CMK (cell line): Measurements from ENCODE around the gene OR6C75.
"Not testable (repeated sequence)": the region's sequence is repeated elsewhere in the genome, so short reads cannot be mapped to it uniquely, and the experiment has no call there.

Experiments
- DNase-seq: peaks from one replicate; pipeline ENCODE4 v3.0.0-alpha.2; 2010; ENCODE audit warnings: low read depth

OR6C75 gene

DNA sequence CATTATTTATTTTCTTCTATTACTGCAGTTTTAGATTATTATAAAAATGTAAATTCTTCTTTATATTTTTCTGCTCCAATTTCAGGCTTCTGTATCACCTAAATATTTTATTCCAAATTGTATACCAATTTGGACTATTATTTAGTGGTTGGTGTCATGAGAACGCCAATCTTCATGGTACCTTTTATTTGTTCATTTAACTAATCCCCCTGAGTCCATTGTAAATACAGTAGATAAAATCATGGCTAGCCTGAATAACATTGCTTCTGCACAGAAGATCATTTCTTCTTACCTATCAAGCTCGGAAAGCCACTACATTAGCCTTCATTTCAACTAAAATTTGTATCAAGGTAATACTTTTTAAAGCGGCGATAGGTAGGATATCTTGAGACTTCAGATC lies at the start of gene OR6C75:
TSS of gene OR6C75 (plus strand) at position 301 of the 400 bp plus-strand sequence. CDS start 2,136 bp downstream, outside the sequence.
- no peak for DNase-seq

DNA sequence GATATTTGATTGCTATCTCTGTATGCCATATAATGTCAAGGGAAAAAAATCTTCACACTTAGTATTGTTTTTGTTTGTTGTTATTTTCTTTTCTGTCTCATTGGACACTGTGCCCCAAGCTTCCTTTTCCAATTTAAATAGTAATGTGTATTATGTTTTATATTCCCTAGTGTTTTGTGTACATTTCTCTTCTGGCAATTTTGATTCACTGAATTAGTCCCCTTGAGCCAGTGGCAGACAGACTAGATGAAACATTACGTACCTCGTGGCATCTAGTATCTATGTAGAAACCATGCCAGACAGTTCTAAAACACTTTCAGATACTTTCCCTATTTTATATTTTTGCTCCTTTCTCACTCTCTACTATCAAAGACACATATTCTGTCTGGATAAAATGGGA lies 48.7 kb upstream of the OR6C75 start, which contains the start of gene OR6C1:
TSS of gene OR6C1 (plus strand) at position 301 of the 400 bp plus-strand sequence. CDS start 6,257 bp downstream, outside the sequence.
- no peak for DNase-seq

DNA sequence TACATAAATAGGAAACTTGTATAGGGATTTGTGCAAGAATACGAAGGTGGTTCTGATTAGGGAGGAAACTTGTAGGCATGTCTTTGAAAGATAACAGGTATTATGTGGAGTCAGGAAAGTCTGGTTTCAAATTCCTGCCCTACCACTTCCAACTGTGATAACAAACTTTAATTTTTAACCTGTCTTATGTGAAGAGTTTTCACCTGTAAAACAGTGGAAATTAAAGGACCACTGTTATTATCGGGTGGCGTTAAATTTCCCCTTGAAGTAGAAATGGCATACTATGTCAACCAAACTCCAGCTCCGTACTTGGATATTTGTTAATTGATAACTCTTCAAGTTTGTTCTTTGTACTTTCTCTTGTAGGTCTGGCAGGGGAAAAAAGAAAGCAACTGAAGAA lies 42.6 kb upstream of the OR6C75 start:
- no peak for DNase-seq

DNA sequence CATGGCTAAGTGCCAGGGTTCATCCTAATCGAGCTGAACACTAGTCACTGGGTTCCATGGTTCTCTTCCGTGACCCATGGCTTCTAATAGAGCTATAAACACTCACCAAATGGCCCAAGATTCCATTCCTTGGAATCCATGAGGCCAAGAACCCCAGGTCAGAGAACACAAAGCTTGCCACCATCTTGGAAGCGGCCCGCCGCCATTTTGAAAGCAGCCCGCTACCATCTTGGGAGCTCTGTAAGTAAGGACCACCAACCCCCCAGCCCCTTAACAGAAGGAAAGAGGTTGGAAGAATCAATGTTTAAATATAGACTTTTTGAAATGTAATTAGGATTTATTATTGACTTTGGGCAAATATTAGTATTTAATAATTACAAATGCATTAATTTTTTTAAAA lies 37.0 kb upstream of the OR6C75 start:
- DNase-seq: not testable (repeated sequence)

DNA sequence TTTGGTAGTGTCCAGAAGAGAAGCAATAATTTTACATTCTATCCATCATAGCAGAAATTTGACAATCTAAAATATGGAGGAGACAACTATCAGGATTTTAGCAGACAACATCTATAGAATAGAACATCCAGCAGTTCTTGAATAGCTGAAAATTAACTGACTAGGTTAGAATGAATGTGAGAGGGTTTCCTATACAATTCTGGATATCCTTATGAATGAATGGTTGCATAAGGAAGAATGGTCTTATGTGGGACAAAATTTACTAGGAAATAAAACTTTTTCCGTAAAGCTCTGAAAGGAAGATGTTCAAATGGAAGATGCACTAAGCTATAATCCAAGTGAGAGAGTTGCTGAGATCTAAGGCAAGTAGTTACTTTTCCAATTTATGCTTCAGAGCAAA lies 32.3 kb upstream of the OR6C75 start, which contains the start of gene OR6C3:
TSS of gene OR6C3 (plus strand) at position 301 of the 400 bp plus-strand sequence. CDS start 955 bp downstream, outside the sequence.
- DNase-seq: no peak

DNA sequence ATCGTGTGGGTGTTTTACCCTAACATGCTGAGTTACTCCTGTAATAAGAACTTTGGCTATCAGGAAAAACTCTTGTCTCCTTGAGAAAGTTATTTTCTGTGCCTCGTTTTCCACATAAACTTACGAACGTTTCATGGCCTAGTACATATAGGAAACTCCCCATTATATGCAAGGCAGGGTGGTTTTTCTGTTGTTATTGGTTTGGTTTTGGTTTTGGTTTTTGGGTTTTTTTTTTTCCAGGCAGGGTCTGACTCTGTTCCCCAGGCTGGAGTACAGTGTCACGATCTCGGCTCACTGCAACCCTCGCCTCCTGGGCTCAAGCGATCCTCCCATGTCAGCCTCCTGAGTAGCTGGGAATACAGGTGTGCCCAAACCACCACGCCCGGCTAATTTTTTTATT lies 26.8 kb upstream of the OR6C75 start:
- no peak for DNase-seq

DNA sequence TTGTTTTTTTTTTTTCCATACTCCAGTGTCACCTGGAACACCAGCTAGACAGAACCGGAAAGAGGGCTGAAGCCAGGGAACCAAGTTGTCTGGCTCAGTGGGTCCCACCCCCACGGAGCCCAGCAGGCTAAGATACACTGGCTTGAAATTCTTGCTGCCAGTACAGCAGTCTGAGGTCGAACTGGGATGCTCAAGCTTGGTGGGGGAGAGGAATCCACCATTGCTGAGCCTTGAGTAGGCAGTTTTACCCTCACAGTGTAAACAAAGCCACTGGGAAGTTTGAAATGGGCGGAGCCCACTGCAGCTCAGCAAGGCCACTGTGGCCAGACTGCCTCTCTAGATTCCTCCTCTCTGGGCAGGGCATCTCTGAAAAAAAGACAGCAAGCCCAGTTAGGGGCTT lies 7.4 kb upstream of the OR6C75 start:
- not testable (repeated sequence) for DNase-seq

DNA sequence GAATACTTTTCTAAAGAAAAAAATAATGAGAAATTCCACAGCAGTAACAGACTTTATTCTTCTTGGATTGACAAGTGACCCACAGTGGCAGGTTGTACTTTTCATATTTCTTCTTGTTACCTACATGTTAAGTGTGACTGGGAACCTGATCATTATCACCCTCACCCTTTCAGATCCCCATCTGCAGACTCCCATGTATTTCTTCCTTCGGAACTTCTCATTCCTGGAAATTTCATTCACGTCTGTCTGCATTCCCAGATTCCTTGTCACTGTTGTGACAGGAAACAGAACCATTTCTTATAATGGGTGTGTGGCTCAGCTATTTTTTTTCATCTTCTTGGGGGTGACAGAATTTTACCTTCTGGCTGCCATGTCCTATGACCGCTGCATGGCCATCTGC lies 2.3 kb downstream of the OR6C75 start:
- no peak for DNase-seq

DNA sequence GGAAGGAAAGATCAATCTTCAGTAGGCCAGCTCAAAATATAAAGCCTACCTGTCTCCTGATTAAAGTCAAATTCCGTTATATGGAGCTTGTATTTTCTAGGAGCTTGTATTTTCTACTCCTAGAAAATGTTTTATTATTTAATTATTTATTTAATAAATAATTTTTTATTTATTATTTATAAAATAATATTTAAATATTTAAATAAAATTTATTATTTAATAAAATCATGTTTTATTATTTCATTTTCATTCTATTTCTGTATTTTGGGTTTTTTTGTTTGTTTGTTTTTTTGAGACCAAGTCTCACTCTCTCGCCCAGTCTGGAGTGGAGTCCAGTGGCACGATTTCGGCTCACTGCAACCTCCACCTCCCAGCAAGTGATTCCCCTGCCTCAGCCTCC lies 9.7 kb downstream of the OR6C75 start:
- DNase-seq: no peak

DNA sequence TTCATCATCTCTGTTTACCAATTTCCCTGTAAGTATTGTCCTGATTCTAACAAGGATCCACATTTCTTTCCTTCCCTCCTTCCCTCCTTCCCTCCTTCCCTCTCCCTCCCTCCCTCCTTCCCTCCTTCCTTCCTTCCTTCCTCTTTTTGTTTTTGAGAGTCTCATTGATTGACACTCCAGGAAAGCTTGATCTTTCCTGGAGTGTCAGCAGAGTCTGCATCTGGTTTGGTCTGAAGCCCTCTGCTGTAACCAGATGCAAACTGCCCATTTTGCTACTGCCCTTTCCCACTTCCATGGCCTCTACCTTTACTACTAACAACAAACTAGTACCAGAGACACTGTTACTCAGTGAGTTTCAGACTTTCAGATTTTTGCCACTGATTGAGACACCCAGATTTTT lies 23.1 kb downstream of the OR6C75 start:
- DNase-seq: no peak

DNA sequence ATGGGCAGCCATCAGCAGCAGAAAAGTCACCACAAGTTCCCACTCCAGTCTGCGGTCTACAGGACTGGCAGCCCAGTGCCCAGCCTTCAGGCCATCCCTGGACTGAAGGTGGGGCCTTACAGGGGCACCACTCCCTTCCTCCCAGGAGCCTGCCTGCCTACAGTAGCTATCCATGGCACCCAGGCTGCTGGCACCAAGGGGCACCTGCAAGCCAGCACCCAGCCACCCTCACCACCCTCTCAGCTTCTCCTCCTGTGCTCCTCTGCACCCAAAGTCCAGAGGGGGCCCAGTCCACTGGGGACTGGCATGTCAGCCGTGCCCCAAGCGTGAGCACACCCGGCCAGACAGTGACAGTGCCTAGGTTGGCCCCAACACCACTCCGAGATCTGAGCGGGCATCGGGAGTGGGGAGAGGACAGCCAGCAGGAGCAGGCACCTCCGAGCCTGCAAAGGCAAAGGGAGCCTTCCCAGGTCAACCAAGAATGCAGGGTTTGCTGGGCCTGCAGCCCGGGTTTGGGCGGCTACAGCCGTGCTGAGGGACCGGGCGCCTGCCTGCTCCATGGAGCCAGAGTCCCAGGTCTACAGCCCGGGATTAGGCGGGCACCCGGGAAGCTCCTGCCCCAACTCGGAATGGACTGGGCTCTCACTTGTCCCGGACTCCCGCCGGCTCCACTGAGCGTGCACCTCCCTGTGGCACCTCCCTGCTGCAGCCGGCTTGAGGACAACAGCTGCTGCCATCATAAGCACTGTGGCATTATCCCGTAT lies 29.4 kb downstream of the OR6C75 start:
- DNase-seq: no peak

DNA sequence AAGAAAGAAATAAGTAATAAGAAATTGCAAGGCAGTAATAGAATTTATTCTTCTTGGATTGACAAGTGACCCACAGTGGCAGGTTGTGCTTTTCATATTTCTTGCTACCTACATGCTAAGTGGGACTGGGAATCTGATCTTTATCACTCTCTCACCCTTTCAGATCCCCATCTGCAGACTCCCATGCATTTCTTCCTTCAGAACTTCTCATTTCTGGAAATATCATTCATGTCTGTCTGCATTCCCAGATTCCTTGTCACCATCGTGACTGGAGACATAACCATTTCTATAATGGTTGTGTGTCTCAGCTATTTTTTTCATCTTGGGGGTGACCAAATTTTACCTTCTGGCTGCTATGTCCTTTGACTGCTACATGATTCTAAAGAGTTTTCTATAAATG lies 33.6 kb downstream of the OR6C75 start:
- DNase-seq: no peak

DNA sequence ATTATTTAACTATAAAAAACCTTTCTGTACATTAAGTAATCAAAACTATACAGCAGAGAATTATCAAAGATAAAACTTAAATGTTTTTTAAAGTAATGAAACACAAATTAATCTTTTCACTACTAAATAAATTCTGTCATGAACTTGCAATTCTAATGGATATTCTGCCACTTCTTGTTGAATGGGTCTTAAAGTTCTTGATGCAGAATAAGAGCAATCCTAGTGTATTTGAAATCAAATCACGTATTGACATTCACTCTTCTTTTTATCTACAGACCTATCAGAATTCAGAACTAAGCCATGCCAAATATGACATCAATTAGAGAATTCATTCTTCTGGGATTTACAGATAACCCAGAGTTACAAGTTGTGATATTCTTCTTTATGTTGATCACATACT lies 37.5 kb downstream of the OR6C75 start, which contains the start of gene OR6C65:
TSS of gene OR6C65 (plus strand) at position 301 of the 400 bp plus-strand sequence. CDS start at position 301, 0 bp downstream.
- DNase-seq: no peak

DNA sequence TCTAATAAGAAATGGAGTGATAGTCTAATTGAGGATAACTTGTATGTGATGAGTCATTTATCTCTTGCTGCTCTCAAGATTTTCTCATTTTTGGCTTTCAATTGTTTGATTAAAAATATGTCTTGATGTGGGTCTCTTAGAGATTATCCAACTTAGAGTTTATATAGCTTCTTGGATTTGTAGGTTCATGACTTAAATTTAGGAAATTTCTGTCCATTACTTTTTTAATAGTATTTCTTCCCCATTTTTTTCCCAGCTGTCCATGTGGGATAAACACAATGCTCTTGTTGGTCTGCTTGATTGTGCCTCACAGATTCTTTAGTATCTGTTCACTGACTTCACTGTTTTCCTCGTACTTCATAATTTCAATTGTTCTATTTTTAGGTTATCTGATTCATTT lies 45.1 kb downstream of the OR6C75 start:
- DNase-seq: no peak

DNA sequence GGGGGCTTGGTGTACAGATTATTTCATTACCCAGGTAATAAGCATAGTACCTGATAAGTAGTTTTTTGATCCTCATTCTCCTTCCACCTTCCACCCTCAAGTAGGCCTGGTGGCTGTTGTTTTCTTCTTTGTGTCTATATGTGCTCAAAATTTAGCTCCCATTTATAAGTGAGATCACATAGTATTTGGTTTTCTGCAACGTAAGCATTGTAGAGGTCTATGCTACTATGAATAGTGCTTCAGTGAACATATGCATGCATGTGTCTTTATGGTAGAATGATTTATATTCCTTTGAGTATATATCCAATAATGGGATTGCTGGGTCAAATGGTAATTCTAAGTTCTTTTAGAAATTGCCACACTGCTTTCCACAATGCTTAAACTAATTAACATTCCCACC lies 46.4 kb downstream of the OR6C75 start:
- DNase-seq: not testable (repeated sequence)

DNA sequence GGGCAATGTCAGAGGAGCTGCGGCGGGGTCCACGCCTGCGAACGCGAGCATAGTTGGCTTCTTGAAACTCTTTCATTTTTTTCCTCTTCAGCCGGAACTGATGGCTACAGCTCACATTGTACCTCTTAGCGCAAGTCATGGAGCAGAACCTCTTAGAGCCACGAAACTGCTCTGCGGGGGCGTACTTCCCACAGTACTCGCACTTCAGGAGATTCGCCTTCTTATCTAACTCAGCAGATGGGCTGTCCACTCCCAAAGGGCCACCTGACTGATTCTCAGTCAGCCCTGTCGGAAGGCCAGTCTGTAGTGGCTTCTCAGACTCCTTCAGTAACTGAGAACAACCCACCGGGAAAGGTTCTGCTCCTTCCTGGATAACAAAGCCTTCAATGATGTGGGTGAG lies 49.4 kb downstream of the OR6C75 start:
- DNase-seq: not testable (repeated sequence)

DNA sequence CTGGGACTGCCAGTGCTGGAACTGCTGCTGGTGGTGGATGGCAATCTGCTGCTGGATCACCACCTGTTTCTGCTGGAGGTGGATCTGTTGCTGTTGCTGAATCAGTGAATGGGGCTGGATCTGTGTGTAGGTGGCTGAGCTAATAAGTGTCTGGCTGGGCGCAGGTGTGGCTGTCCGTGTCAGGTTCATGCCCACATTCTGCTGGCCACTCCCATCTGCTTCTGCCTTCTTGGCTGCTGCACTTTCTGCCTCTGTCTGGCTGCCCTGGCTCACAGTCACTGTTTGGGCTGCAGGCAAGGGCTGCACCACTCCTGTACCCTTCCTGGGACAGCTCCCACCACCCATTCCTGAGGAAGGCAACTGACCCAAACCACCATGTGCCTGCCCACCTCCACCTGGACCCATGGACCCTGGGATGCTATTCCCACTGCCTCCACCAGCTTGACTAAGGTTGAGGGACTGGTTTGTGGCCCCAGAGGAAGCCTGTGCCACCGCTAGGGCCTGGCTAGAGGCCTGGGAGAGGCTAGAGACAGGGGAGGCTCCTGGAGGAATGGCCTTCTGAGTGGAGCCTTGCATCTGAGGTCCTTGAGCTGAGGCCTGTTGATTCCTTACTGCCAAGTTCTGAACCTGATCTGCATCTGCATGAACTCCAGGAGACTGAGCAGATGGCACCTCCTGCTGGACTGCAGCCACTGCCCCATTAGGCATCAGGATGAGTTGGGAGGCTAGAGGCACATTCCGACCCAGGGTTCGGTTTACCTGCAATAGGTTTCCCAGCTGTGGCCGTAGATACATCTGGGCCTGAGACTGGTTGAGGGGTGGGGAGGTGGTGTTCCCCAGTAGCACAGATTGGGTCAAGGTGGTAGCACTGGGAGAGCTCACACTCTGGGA lies 51.0 kb downstream of the OR6C75 start:
- DNase-seq: not testable (repeated sequence)

DNA sequence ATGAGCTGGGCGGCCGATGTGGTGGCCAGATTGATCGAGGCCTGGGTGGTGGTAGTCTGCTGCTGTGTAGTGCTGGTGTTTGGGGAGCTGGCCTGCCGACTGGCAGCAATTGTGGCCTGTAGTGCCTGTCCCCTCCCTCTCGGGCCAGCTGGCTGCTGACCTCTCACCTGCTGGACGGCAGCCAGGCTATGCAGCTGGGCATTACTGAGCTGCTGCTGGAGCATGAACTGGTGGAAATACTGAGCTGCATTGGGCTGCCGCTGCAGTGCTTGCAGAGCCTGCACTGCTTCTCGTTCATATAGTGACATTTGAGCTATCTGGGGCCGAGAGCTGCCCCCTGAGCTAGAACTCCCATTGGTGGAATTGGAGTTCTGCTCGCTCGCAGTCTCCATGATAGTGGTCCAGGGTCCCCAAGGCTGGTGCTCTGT lies 51.6 kb downstream of the OR6C75 start:
- DNase-seq: not testable (repeated sequence)

DNA sequence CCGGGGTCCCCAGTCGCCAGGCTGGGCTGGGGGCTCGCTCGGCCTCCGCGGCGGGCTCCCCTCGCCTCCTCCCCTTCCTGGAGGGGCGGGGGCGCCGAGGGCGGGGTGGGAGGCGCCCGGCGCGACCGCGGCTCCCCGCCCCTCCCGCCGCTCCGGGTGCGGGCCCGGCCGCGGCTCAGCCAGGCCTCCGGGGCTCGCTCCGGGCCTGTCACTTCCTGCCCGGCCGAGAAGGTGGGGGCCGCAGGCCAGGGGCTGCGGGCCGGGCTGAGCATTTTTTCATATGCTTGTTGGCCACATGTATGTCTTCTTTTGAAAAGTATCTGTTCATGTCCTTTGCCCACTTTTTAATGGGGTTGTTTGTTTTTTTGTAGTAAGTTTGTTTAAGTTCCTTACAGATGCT lies 52.1 kb downstream of the OR6C75 start:
- DNase-seq: not testable (repeated sequence)

DNA sequence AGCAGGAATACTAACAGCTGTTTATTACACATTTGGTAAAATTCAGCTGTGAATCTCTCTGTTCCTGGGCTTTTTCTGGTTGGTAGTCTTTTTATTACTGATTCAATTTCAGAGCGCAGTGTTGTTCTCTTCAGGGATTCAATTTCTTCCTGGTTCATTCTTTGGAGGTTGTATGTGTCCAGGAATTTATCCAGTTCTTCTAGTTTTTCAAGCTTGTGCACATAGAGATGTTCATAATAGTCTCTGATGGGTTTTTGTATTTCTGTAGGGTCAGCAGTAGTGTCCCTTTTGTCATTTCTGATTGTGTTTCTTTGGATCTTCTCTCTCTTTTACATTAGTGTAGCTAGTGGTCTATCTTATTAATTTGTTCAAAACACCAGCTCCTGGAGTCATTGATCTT lies 54.2 kb downstream of the OR6C75 start:
- no peak for DNase-seq
